KMS-11 (cell line): ENCODE data around the gene SERPINA10.

Experiments
- H2AFZ ChIP-seq: fragments of 200-600 bp; sonication (generic); 2 replicates; pipeline ENCODE4 v1.6.1; 2016; ENCODE audit warnings: antibody characterized with exemption, mixed run types, low read depth
- H3K27ac ChIP-seq: fragments of 200-600 bp; sonication (generic); 2 replicates; pipeline ENCODE4 v1.6.1; 2016; ENCODE audit warnings: mild to moderate bottlenecking, mixed run types
- H3K27me3 ChIP-seq: fragments of 200-600 bp; sonication (generic); 2 replicates; pipeline ENCODE4 v1.6.1; 2017; ENCODE audit warnings: mild to moderate bottlenecking, low read depth, mixed run types, moderate library complexity; ENCODE audit not compliant: insufficient read depth
- H3K36me3 ChIP-seq: fragments of 200-600 bp; sonication (generic); 2 replicates; pipeline ENCODE4 v1.6.1; 2017; ENCODE audit warnings: mild to moderate bottlenecking, mixed run types; ENCODE audit not compliant: insufficient read depth
- H3K4me1 ChIP-seq: fragments of 200-600 bp; sonication (generic); 2 replicates; pipeline ENCODE4 v1.6.1; 2016; ENCODE audit warnings: mild to moderate bottlenecking, low read depth, mixed run types; ENCODE audit not compliant: poor library complexity, severe bottlenecking
- H3K4me2 ChIP-seq: fragments of 200-600 bp; sonication (generic); 2 replicates; pipeline ENCODE4 v1.7.0; 2016; ENCODE audit warnings: mild to moderate bottlenecking, mixed run types
- H3K4me3 ChIP-seq: fragments of 200-600 bp; sonication (generic); IDR thresholded peaks from 2 replicates; pipeline ENCODE4 v1.6.1; 2017; ENCODE audit warnings: low read depth, low read length, mixed read lengths; ENCODE audit not compliant: insufficient read depth
- H3K79me2 ChIP-seq: fragments of 200-600 bp; sonication (generic); 2 replicates; pipeline ENCODE4 v1.6.1; 2016; ENCODE audit warnings: low read depth, mixed run types; ENCODE audit not compliant: insufficient read depth
- H3K9ac ChIP-seq: fragments of 200-600 bp; sonication (generic); 2 replicates; pipeline ENCODE4 v1.6.1; 2016; ENCODE audit warnings: mild to moderate bottlenecking, mixed run types
- H4K20me1 ChIP-seq: fragments of 200-600 bp; sonication (generic); 2 replicates; pipeline ENCODE4 v1.6.1; 2016; ENCODE audit warnings: mild to moderate bottlenecking, mixed run types; ENCODE audit not compliant: insufficient read depth
- TF ChIP-seq, protein P1 (sequence below): fragments of 200-600 bp; sonication (generic); conservative IDR thresholded peaks from 2 replicates; pipeline ENCODE4 v1.6.1; 2017; ENCODE audit warnings: low read depth, mild to moderate bottlenecking, antibody characterized with exemption, low read length, moderate library complexity, mixed read lengths

The SERPINA10 gene

DNA sequence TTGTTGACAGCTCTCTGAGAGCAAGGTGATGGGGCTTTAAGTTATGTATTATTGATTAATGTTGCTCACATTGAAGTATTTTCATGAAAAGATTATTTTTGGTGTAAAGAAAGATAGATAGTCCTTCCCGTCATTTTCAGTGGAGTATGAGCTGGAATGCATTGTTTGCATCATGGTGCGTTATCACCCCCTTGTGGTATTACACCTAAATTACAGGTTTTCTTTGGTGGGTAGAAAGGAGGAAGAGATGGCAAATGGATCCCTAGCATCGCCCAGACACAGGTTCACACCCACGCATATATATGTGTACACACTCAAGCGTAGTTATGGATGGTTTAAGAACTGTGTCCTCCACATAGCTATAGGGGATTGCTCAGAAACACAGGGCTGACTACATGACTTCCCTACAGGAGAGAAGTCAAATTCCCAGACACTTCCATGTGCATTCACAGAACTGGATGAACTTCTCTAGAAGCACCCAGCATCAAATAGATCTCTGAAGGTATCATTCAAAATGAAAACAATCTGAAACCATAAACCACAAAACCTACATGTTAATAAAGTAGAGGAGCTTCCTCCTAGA, 14.4 kb upstream of the SERPINA10 start:
- TF ChIP-seq, protein P1, sequence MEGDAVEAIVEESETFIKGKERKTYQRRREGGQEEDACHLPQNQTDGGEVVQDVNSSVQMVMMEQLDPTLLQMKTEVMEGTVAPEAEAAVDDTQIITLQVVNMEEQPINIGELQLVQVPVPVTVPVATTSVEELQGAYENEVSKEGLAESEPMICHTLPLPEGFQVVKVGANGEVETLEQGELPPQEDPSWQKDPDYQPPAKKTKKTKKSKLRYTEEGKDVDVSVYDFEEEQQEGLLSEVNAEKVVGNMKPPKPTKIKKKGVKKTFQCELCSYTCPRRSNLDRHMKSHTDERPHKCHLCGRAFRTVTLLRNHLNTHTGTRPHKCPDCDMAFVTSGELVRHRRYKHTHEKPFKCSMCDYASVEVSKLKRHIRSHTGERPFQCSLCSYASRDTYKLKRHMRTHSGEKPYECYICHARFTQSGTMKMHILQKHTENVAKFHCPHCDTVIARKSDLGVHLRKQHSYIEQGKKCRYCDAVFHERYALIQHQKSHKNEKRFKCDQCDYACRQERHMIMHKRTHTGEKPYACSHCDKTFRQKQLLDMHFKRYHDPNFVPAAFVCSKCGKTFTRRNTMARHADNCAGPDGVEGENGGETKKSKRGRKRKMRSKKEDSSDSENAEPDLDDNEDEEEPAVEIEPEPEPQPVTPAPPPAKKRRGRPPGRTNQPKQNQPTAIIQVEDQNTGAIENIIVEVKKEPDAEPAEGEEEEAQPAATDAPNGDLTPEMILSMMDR = no peak; the same call in 1 of the 2 replicates
- Histone ChIP-seq H3K36me3 (no peaks in the 10 kb centered on the region), H3K9ac (no peak overlapping the region), H3K27me3 (no peaks in the 10 kb centered on the region), H3K4me2 (no peak overlapping the region), H4K20me1 (no peaks in the 10 kb centered on the region), H2AFZ (no peak overlapping the region), H3K4me1 (no peaks in the 10 kb centered on the region), H3K4me3 (no peak overlapping the region), H3K79me2 (no peaks in the 10 kb centered on the region), H3K27ac (no peak overlapping the region)

DNA sequence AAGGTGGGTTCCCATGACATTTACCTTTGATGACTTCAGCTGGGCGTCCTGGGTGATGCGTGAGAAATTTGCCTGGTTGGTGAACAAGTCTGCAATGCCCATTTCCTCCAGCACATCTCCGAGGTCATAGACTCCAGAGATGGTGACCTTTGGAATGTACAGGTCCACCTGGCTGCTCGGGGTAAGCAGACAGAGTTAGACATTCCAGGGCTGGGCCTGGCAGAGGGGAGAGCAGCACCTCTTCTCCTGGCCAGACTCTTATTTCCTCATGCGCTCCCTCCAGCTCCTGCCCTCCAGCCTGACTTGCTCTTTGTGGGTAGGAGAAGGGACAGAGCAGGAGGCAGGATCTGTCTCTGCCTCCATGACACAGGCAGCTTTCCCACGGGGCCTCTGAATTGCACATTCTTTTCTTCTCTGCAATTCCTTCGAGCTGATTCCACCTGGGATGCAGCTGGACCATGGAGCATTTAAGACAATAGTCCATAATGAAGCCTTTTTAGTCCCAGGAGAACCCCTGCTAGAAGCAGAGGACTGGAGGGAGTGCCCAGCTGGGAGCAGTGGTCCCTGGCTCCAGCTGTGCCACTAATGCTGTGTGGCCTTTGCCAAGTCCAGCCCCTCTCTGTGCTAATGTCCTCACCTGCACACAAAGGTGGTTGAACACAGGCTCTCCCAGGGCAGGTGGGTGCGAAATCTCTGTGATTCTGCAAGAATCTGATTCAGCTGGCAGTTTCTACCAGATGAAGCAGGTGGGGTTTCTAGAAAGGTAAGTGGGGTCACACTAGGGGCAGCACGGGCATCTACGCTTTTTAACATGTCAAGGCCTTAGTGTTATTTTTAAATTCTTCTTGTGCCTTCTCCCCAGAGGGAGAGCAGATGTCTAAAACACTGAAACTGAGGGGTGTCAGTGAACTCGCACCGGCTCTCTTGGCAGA, 13.2 kb upstream of the SERPINA10 start:
- H3K9ac ChIP-seq = no peak overlapping the region
- no peaks in the 10 kb centered on the region for H3K79me2 ChIP-seq
- no peaks in the 10 kb centered on the region for H4K20me1 ChIP-seq
- H3K36me3 ChIP-seq = no peaks in the 10 kb centered on the region
- no peak overlapping the region for H3K27ac ChIP-seq
- H3K4me2 ChIP-seq = no peak overlapping the region
- H3K4me1 ChIP-seq = no peaks in the 10 kb centered on the region
- no peaks in the 10 kb centered on the region for H3K27me3 ChIP-seq
- H3K4me3 ChIP-seq = no peak overlapping the region
- TF ChIP-seq, protein P1 = no peak
- H2AFZ ChIP-seq = no peak overlapping the region

GRCh38 chr14:94305620-94306019, 12.6 kb upstream of the SERPINA10 start:
- Histone ChIP-seq H3K4me2 (no peak overlapping the region), H3K36me3 (no peaks in the 10 kb centered on the region), H3K4me3 (no peak overlapping the region), H3K4me1 (no peaks in the 10 kb centered on the region), H3K27me3 (no peaks in the 10 kb centered on the region), H3K27ac (no peak overlapping the region), H3K79me2 (no peaks in the 10 kb centered on the region), H3K9ac (no peak overlapping the region), H4K20me1 (no peaks in the 10 kb centered on the region), H2AFZ (no peak overlapping the region)
- TF ChIP-seq, protein P1 = no peak

GRCh38 chr14:94304243-94304642, 11.2 kb upstream of the SERPINA10 start:
- Histone ChIP-seq H3K4me1 (no peaks in the 10 kb centered on the region), H3K36me3 (no peaks in the 10 kb centered on the region), H3K4me2 (no peak overlapping the region), H3K79me2 (no peaks in the 10 kb centered on the region), H3K9ac (no peak overlapping the region), H3K27ac (no peak overlapping the region), H4K20me1 (no peaks in the 10 kb centered on the region), H3K27me3 (no peaks in the 10 kb centered on the region), H2AFZ (no peak overlapping the region), H3K4me3 (no peak overlapping the region)
- TF ChIP-seq, protein P1 = no peak
